ENCODE data around the gene SNX24. TPM values are rescaled to one million over a fixed set of nuclear protein-coding genes. Genes with fewer than 3 reads are reported as not detected.

The SNX24 gene
- total RNA-seq, 4 donors from 2014 or later, result 12.5 to 16.4 (median 13.9) TPM

DNA sequence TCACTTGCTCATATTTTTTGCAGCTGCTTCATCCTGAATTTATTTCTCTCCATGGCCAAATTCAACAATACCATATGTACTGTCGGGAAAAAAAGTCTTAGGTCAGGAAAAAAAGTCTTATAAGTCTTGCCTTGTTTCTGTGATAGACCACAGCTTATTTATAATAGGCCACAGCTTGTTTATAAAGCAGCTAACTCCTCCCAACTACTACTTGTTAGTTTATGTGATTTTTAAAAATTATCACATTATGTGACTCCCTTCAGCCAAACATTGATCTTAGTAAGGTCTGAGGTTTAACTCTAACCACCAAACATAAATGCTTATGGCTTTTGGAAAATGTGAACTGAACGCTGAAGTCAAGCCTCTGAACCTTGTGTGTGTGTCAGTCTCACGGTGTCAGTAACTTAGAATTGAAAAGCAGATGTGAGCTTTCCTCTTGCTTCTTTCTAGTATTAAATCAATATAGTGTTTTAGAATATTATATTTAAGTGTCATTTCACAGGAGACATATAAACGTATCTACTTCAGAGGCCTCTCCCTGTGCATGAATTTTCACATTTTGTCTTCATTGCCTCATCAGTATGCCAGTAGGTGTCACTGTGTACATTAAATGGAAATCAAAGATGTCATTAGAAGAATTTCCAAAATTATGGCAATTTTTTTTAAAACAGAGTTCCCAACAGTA lies 51.3 kb downstream of the SNX24 start:
- 63% methylated on average over 4 of the region's 4 CpGs for WGBS
- no peaks in the 10 kb centered on the region for H3K4me1 ChIP-seq
- DNase-seq (ENCODE audit: extremely low spot score), result no peak
- H3K9me3 ChIP-seq, result no peaks in the 10 kb centered on the region
- no peaks in the 10 kb centered on the region for H3K36me3 ChIP-seq
- TF ChIP-seq EP300 (IDR thresholded peaks at IDR 0.05), result no peak
- TF ChIP-seq, protein P1, sequence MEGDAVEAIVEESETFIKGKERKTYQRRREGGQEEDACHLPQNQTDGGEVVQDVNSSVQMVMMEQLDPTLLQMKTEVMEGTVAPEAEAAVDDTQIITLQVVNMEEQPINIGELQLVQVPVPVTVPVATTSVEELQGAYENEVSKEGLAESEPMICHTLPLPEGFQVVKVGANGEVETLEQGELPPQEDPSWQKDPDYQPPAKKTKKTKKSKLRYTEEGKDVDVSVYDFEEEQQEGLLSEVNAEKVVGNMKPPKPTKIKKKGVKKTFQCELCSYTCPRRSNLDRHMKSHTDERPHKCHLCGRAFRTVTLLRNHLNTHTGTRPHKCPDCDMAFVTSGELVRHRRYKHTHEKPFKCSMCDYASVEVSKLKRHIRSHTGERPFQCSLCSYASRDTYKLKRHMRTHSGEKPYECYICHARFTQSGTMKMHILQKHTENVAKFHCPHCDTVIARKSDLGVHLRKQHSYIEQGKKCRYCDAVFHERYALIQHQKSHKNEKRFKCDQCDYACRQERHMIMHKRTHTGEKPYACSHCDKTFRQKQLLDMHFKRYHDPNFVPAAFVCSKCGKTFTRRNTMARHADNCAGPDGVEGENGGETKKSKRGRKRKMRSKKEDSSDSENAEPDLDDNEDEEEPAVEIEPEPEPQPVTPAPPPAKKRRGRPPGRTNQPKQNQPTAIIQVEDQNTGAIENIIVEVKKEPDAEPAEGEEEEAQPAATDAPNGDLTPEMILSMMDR (IDR thresholded peaks at IDR 0.05), result peak; percentile 40 to 53 (median 52)
- H3K27me3 ChIP-seq, result no peaks in the 10 kb centered on the region
- no peak overlapping the region for H3K4me3 ChIP-seq
- intact Hi-C loops (cut with DNase I), result no loop called here
- H3K27ac ChIP-seq (replicated peaks in 1 of 4), result no peak overlapping the region

DNA sequence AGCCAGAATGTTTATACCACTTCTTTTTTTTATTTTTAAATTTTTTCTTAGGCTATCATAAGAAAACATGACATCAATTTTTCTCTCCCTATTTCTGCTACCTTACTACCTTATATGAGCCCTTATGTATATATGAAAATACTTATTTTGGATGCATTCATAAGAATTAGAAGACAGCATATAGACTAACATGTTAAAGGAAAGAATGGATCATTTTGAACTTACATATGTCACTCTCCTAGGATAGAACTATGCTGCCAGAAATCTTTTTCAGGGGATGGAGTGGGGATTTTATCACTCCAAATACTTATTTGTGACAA lies 51.8 kb downstream of the SNX24 start:
- no peaks in the 10 kb centered on the region for H3K36me3 ChIP-seq
- H3K4me3 ChIP-seq, result no peak overlapping the region
- TF ChIP-seq EP300 (IDR thresholded peaks at IDR 0.05) (no peak), POLR2A (IDR thresholded peaks at IDR 0.05; ENCODE audit: low read depth) (no peak), POLR2AphosphoS5 (IDR thresholded peaks at IDR 0.05) (no peak)
- TF ChIP-seq, protein P1 (IDR thresholded peaks at IDR 0.05), result no peak
- H3K4me1 ChIP-seq, result no peaks in the 10 kb centered on the region
- H3K27ac ChIP-seq (replicated peaks in 1 of 4), result no peak overlapping the region
- H3K27me3 ChIP-seq, result no peaks in the 10 kb centered on the region
- intact Hi-C loops (cut with DNase I), result no loop called here
- DNase-seq (ENCODE audit: extremely low spot score), result no peak
- H3K9me3 ChIP-seq, result no peaks in the 10 kb centered on the region

DNA sequence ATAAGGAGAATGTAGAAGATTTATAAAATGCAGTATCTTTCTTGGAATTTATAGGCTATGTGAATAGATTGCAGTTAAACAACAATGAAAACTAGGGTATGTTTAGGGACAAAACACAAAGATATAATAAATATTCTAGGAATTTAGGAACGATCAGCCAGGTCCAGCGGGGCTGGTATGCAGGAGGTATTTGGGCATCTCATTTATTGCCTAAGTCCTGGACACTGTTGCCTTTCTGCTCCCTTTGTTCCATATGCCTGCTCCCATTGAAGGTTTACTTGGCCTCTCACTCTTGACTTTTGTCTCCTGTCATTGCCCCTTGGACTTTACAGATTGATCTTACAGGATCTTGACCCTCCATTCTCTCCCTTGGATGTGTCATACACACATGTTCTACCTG lies 55.9 kb downstream of the SNX24 start:
- intact Hi-C loops (cut with DNase I), result loop anchor here (10.0 kb wide), 1 partner anchor 443 kb away; no protein-coding TSS in a partner anchor
- 96% methylated on average over 2 of the region's 2 CpGs for WGBS

DNA sequence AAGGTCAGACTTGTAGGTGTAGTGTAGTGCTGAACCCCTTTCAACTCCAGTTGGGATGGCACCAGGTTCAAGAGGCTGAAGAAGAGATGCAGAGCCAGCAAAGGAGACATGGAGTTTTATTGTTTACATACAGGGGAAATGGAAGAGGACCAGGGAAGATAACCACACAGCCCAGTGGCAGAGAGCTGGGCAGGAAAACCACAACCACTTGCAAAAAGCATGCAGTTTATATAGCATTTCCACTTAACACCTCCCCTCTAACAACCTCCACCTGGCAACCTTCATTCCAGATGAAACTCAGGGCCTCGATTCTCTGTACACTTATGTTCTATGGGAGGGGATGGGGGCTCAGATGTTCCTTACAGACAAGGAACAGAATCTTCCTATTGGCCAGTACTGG lies 56.9 kb downstream of the SNX24 start:
- intact Hi-C loops (cut with DNase I), result loop anchor here (10.0 kb wide), 1 partner anchor 443 kb away; no protein-coding TSS in a partner anchor
- Histone ChIP-seq H3K4me3 (no peak overlapping the region), H3K9me3 (no peaks in the 10 kb centered on the region), H3K27me3 (no peaks in the 10 kb centered on the region), H3K36me3 (no peaks in the 10 kb centered on the region), H3K4me1 (peaks cover 0 to 7% (median 7%) of the 10 kb centered on the region in 4 donors), H3K27ac (replicated peaks in 1 of 4) (no peak overlapping the region)
- no peak for DNase-seq (ENCODE audit: extremely low spot score)
- TF ChIP-seq POLR2A (IDR thresholded peaks at IDR 0.05; ENCODE audit: low read depth) (no peak), POLR2AphosphoS5 (IDR thresholded peaks at IDR 0.05) (no peak), EP300 (IDR thresholded peaks at IDR 0.05) (no peak)
- TF ChIP-seq, protein P1 (IDR thresholded peaks at IDR 0.05), result no peak
- WGBS, result 80% methylated on average over 1 of the region's 1 CpG

More for the DNA sequence above, 55.9 kb downstream of the SNX24 start:
- no peak for DNase-seq (ENCODE audit: extremely low spot score)
- H3K4me1 ChIP-seq, result no peaks in the 10 kb centered on the region
- no peak for TF ChIP-seq EP300 (IDR thresholded peaks at IDR 0.05)
- no peaks in the 10 kb centered on the region for H3K9me3 ChIP-seq
- H3K27ac ChIP-seq (replicated peaks in 1 of 4), result no peak overlapping the region
- H3K36me3 ChIP-seq, result no peaks in the 10 kb centered on the region
- H3K27me3 ChIP-seq, result no peaks in the 10 kb centered on the region
- no peak overlapping the region for H3K4me3 ChIP-seq

DNA sequence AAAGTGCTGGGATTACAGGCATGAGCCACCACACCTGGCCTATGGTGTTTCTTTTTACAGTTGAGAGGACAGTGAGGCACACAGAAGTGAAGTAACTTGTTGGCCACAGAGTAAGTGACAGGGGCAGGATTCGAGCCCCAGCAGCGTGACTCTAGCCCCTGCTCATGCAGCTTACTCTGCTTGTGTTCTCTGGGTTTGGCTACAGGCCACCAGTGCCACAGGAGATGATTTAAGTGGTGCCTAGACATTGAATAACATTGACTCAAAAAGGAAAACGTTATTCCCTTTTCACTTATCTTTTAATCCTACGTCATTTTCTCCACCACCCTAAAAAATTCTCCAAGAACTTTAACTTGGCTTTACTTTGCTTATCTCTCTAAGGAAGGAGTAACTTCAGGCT lies 61.4 kb downstream of the SNX24 start:
- no peak for TF ChIP-seq EP300 (IDR thresholded peaks at IDR 0.05)
- no peak for TF ChIP-seq POLR2AphosphoS5 (IDR thresholded peaks at IDR 0.05)
- no peak for TF ChIP-seq POLR2A (IDR thresholded peaks at IDR 0.05; ENCODE audit: low read depth)
- TF ChIP-seq, protein P1 (IDR thresholded peaks at IDR 0.05), result no peak
- Histone ChIP-seq H3K27me3 (no peaks in the 10 kb centered on the region), H3K36me3 (no peaks in the 10 kb centered on the region), H3K9me3 (no peaks in the 10 kb centered on the region), H3K4me3 (no peak overlapping the region), H3K27ac (replicated peaks in 1 of 4) (no peak overlapping the region), H3K4me1 (peaks cover 0 to 10% (median 9%) of the 10 kb centered on the region in 4 donors)
- intact Hi-C loops (cut with DNase I), result loop anchor here (10.0 kb wide), 1 partner anchor 438 kb away; no protein-coding TSS in a partner anchor
- 74% methylated on average over 4 of the region's 4 CpGs for WGBS
- DNase-seq (ENCODE audit: extremely low spot score), result no peak

Data from esophagus muscularis mucosa (tissue), 4 donors.